Right atrium auricular region (tissue), 2 donors: ENCODE measurements around the gene DCUN1D2. TPM values are rescaled to one million over a fixed set of nuclear protein-coding genes. Genes with fewer than 3 reads are reported as not detected.

Experiments used
- DNase-seq: peaks from one replicate; pipeline ENCODE4 v3.0.0-alpha.2; 2019; ENCODE audit warnings: low spot score
- H3K27ac ChIP-seq, 2 donors: fragments of 200-600 bp; sonication (generic); 1 replicate in 1 of 2; 2 replicates in 1 of 2; pipeline ENCODE4 v1.5.1; 2016 to 2019
- H3K27me3 ChIP-seq, 2 donors: fragments of 200-600 bp; sonication (generic); one replicate each; pipeline versions ENCODE4 v1.5.1 to v1.6.0; 2017 to 2019
- H3K36me3 ChIP-seq: fragments of 200-600 bp; sonication (generic); one replicate; pipeline ENCODE4 v1.5.1; 2016
- H3K4me1 ChIP-seq, 2 donors: fragments of 200-600 bp; sonication (generic); one replicate each; pipeline versions ENCODE4 v1.5.1 to v1.6.0; 2017 to 2019
- H3K4me3 ChIP-seq, 2 donors: fragments of 200-600 bp; sonication (generic); 1 replicate in 1 of 2; 2 replicates in 1 of 2; pipeline ENCODE4 v1.5.1; 2017 to 2019; ENCODE audit warnings: mild to moderate bottlenecking in 1 of 2, moderate library complexity in 1 of 2
- H3K9me3 ChIP-seq, 2 donors: fragments of 200-600 bp; sonication (generic); one replicate each; pipeline ENCODE4 v1.5.1; 2019
- total RNA-seq, 2 donors: library from RNA; depleted of rRNA; stranded (reverse); fragments of >200 nt; gene quantifications; one replicate each; pipeline ENCODE4 v1.1.0, GENCODE V29; 2016
- TF ChIP-seq, protein P1 (sequence below), 2 donors: fragments of 200-600 bp; sonication (generic); IDR thresholded peaks; one replicate each; pipeline ENCODE4 v1.5.1; 2019; ENCODE audit warnings: antibody characterized with exemption in 2 of 2

The DCUN1D2 gene
- 10 to 100 TPM; 45.3 to 65.5 TPM for total RNA-seq

DNA sequence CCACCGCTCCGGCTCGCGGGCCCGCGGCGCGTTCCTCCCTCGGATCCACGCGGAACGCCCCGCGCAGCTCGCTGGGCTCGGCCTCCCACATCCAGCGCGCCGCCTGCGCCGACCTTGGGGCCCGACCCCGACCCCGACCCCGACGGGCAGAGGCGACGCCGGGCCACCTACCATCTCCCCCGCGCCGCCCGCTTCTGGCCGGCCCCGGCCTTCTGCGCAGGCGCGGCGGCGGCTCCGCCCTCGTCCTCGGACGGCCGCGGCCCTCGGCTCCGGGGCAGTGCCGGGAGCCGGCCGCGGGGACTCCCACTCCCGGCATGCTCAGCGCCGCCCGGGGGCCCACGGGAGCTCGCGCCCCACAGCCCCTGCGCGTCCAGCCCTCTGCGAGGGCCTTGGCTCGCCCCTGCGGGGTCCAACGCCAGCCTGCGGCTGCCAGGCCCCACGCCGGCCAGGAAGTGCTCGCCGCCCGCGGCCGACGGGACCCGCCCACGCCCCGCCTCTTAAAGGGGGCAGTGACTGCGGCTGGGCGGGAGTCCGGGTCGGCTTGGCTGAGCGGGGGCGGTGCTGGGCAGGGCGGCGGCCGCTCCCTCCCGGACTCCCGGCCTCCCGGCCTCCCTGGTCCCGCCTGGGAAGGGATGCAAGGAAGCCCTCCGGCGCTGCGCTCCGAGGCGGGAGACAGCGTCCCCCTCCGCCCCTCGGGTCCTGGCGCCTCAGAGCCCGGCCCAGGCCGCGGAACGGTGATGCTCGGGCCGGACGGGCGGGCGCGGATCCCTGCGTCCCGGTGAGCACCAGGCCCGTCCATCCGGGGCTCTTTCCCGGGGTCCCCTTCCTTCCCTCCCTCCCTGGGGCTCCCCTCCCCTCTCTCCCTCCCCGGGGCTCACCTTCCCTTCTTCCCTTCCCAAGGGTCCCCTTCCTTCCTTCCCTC, at the start of gene DCUN1D2:
Gene DCUN1D2, minus strand, starts transcription at position 216 of the 922 bp plus-strand sequence. Its CDS starts 42 bp downstream, at position 174.
- peak; percentile 91 for DNase-seq
- H3K4me3 ChIP-seq = peak within 1 kb of the TSS; percentile 80
- H3K36me3 ChIP-seq = peaks cover 4% of the 10 kb centered on the region
- H3K27me3 ChIP-seq = no peaks in the 10 kb centered on the region
- H3K9me3 ChIP-seq = no peaks in the 10 kb centered on the region
- peak within 1 kb of the TSS; percentile 90 to 94 for H3K27ac ChIP-seq
- peaks cover 0 to 72% of the 10 kb centered on the region in 2 donors for H3K4me1 ChIP-seq
- TF ChIP-seq, protein P1, sequence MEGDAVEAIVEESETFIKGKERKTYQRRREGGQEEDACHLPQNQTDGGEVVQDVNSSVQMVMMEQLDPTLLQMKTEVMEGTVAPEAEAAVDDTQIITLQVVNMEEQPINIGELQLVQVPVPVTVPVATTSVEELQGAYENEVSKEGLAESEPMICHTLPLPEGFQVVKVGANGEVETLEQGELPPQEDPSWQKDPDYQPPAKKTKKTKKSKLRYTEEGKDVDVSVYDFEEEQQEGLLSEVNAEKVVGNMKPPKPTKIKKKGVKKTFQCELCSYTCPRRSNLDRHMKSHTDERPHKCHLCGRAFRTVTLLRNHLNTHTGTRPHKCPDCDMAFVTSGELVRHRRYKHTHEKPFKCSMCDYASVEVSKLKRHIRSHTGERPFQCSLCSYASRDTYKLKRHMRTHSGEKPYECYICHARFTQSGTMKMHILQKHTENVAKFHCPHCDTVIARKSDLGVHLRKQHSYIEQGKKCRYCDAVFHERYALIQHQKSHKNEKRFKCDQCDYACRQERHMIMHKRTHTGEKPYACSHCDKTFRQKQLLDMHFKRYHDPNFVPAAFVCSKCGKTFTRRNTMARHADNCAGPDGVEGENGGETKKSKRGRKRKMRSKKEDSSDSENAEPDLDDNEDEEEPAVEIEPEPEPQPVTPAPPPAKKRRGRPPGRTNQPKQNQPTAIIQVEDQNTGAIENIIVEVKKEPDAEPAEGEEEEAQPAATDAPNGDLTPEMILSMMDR (IDR thresholded peaks at IDR 0.05) = no peak

DNA sequence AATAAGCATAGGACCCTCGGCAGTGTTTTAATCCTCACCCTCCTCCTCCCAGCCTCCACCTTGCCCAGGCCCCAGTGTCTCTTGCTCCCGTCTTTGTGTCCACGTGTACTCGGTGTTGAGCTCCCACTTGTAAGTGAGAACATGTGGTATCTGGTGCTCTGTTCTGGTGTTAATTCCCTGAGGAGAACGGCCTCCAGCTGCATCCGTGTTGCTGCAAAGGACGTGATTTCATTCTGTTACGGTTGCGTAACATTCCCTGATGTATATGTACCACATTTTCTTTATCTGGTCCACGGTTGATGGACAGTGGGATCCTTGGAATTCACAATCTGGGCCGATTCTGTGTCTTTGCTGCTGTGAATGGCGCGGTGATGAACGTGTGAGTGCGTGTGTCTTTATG, 49.3 kb upstream of the DCUN1D2 start:
- H3K36me3 ChIP-seq = no peaks in the 10 kb centered on the region
- H3K4me1 ChIP-seq = peaks cover 0 to 3% of the 10 kb centered on the region in 2 donors
- H3K27ac ChIP-seq = no peak overlapping the region
- H3K9me3 ChIP-seq = no peaks in the 10 kb centered on the region
- TF ChIP-seq, protein P1 (IDR thresholded peaks at IDR 0.05) = no peak
- DNase-seq = no peak
- H3K27me3 ChIP-seq = no peaks in the 10 kb centered on the region
- H3K4me3 ChIP-seq = no peak overlapping the region

DNA sequence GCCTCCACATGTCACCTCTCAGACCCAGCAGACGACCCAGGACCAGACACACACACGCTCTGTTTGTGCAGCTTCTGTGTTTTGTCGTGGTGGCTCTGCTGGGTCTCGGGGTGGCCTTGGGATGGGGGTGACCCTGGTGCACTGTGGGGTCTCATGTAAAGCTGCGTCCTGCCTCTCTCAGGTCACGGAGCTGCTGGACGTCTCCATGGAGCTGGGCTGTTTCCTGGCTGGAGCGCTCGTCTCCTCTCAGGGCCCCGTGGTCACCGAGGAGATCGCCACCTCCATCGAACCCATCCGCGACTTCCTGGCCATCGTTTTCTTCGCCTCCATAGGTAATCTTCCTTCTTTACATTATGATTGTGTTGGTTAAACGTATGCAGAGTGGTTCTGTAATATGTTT, 48.7 kb upstream of the DCUN1D2 start:
- no peak overlapping the region for H3K4me3 ChIP-seq
- H3K36me3 ChIP-seq = peaks cover 4% of the 10 kb centered on the region
- peaks cover 0 to 3% of the 10 kb centered on the region in 2 donors for H3K4me1 ChIP-seq
- no peaks in the 10 kb centered on the region for H3K27me3 ChIP-seq
- H3K9me3 ChIP-seq = no peaks in the 10 kb centered on the region
- no peak for DNase-seq
- H3K27ac ChIP-seq = no peak overlapping the region
- TF ChIP-seq, protein P1 (IDR thresholded peaks at IDR 0.05) = no peak

DNA sequence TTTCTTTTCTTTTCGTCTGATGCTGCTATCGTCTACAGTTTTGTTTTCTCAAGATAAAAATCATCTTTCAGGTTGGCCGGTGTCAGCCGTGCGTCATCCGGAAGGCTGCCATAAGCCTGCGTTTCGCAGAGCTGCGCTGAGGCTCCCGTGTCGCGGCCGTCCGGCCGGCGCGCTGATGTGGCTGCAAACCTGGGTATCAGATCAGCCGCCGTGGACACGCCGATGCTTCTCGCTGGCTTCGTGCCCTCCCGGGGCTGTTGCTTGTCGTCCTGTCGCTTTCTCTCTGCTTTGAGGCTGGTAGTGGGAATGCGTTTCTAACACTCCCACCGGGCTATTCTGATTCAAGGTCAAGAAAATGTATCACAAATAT, 48.2 kb upstream of the DCUN1D2 start:
- no peak for DNase-seq
- peaks cover 5% of the 10 kb centered on the region for H3K36me3 ChIP-seq
- TF ChIP-seq, protein P1 (IDR thresholded peaks at IDR 0.05) = no peak
- H3K4me3 ChIP-seq = no peak overlapping the region
- H3K27ac ChIP-seq = no peak overlapping the region
- H3K27me3 ChIP-seq = no peaks in the 10 kb centered on the region
- H3K4me1 ChIP-seq = peaks cover 0 to 3% of the 10 kb centered on the region in 2 donors
- no peaks in the 10 kb centered on the region for H3K9me3 ChIP-seq

DNA sequence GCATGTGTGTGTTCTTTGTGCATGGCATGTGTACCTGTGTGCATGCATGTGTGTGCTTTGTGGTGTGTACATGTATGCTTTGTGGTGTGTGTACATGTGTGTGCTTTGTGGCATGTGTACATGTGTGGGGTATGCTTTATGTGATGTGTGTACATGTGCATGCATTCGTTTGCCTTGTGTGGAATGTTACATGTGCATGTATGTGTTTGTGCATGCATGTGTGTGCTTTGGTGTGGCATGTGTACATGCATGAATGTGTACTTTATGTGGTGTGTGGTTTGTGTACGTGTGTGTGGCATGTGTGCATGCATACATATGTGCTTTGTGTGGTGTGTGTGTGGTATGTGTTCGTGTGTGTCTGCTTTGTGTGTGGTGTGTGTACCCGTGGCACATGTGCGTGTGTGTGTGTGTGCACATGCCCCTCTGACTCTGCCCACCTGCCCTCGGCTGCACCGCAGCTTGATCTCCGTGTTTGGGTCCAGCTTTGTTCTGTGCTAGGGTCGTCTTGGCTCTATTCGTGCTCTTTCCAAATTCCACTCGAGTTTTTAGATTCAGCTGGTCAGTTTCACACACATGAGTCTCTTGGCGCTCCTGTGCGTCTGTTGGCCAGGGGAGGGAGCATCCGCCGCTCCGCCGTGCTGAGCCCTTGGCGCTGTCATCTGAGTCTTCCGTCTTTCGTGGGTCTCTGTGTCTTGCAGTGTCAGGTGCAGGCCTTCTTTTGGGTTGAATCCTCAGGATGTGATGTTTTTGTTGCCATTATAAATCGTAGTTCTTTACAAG, 47.6 kb upstream of the DCUN1D2 start:
- DNase-seq = no peak
- Histone ChIP-seq H3K36me3 (peaks cover 5% of the 10 kb centered on the region), H3K9me3 (no peaks in the 10 kb centered on the region), H3K4me1 (peaks cover 0 to 3% of the 10 kb centered on the region in 2 donors), H3K4me3 (no peak overlapping the region), H3K27ac (no peak overlapping the region), H3K27me3 (no peaks in the 10 kb centered on the region)
- TF ChIP-seq, protein P1 (IDR thresholded peaks at IDR 0.05) = no peak
